GM19240 (cell line): ENCODE measurements around the gene FOXK2.
A peak's percentile ranks its signal among the peaks of the same experiment; 100 is the strongest.

ENCODE experiments used
- DNase-seq: peaks from one replicate; pipeline ENCODE4 v3.0.0; 2011; ENCODE audit warnings: low spot score; ENCODE audit not compliant: insufficient read length

FOXK2 gene

GRCh38 chr17:82636626-82637598 lies 117.4 kb downstream of the FOXK2 start:
- no peak for DNase-seq

- no peak for DNase-seq
Observed at GRCh38 chr17:82638183-82638773, 118.7 kb downstream of the FOXK2 start.

- no peak for DNase-seq
Observed at GRCh38 chr17:82639628-82640027, 120.1 kb downstream of the FOXK2 start.

- DNase-seq, result no peak
Observed at GRCh38 chr17:82640036-82640435, 120.5 kb downstream of the FOXK2 start.

- DNase-seq, result no peak
Observed at GRCh38 chr17:82642022-82642421, 122.5 kb downstream of the FOXK2 start.

- no peak for DNase-seq
Observed at GRCh38 chr17:82644148-82644547, 124.6 kb downstream of the FOXK2 start.

GRCh38 chr17:82645516-82645915 lies 126.0 kb downstream of the FOXK2 start:
- no peak for DNase-seq

- DNase-seq, result peak; percentile 23
Observed at GRCh38 chr17:82647593-82648164, 128.1 kb downstream of the FOXK2 start.

- peak; percentile 97 for DNase-seq
Observed at GRCh38 chr17:82648165-82648668, 128.7 kb downstream of the FOXK2 start, which contains the start of gene WDR45B. Gene WDR45B (minus strand): TSS chr17:82648444. CDS start chr17:82648340, 104 bp downstream.

- peak; percentile 30 for DNase-seq
Observed at GRCh38 chr17:82648742-82649331, 129.3 kb downstream of the FOXK2 start.

GRCh38 chr17:82649501-82650261 lies 130.1 kb downstream of the FOXK2 start:
- DNase-seq, result no peak

GRCh38 chr17:82650723-82651122 lies 131.2 kb downstream of the FOXK2 start:
- no peak for DNase-seq

GRCh38 chr17:82653651-82654528 lies 134.4 kb downstream of the FOXK2 start:
- no peak for DNase-seq
